Panc1 (cell line): ENCODE results near the gene DCLK2. TPM values are rescaled to one million over a fixed set of nuclear protein-coding genes. Genes with fewer than 3 reads are reported as not detected.

Experiments
- ATAC-seq: fragments of 200-7000 bp; cut with Tn5 transposase; 2 replicates; pipeline ENCODE4 v1.9.1; 2020; ENCODE audit warnings: mild to moderate bottlenecking, moderate library complexity
- BruUV-seq: library from RNA; stranded (reverse); fragments of 400-500 nt; replicated peaks from 2 replicates; lab custom pipeline; 2021; lab: Mats Ljungman, UMichigan
- CTCF ChIA-PET: fragments of 300-600 bp; sonication (Branson Sonifier 250); formaldehyde crosslinking; loops from one replicate; lab custom pipeline; 2022; ENCODE audit warnings: antibody characterized with exemption; lab: Charles Lee
- POLR2A ChIA-PET: fragments of 300-600 bp; sonication (Branson Sonifier 250); formaldehyde crosslinking; loops from one replicate; lab custom pipeline; 2022; ENCODE audit warnings: antibody characterized with exemption; lab: Charles Lee
- DNase-seq: peaks from one replicate; pipeline ENCODE4 v3.0.0-alpha.2; 2010; ENCODE audit warnings: low read depth, low spot score
- H3K27ac ChIP-seq: 2 replicates; pipeline ENCODE4 v1.5.1; 2011; ENCODE audit warnings: mild to moderate bottlenecking, low read length, inconsistent platforms
- H3K27me3 ChIP-seq: fragments of 200-500 bp; sonication (Bioruptor generic); 2 replicates; pipeline ENCODE4 v1.6.0; 2014; ENCODE audit warnings: low read length, inconsistent platforms; ENCODE audit not compliant: control insufficient read depth, insufficient read depth
- H3K36me3 ChIP-seq: fragments of 200-500 bp; sonication (Bioruptor generic); 2 replicates; pipeline ENCODE4 v1.5.1; 2014; ENCODE audit warnings: inconsistent platforms, mild to moderate bottlenecking, low read length, moderate library complexity; ENCODE audit not compliant: control insufficient read depth, insufficient read depth
- H3K4me1 ChIP-seq: 2 replicates; pipeline ENCODE4 v1.5.1; 2011; ENCODE audit warnings: inconsistent platforms, mild to moderate bottlenecking, low read length, moderate library complexity; ENCODE audit not compliant: control insufficient read depth, insufficient read depth
- H3K4me3 ChIP-seq, 2 experiments: 2 replicates each; pipeline ENCODE4 v1.5.1; 2011 to 2012; ENCODE audit warnings: low read depth in 2 of 2, low read length in 2 of 2, mild to moderate bottlenecking in 2 of 2, inconsistent platforms in 1 of 2, moderate library complexity in 1 of 2
- H3K9me3 ChIP-seq: fragments of 200-500 bp; sonication (Bioruptor generic); 2 replicates; pipeline ENCODE4 v1.5.1; 2014; ENCODE audit warnings: low read depth, mild to moderate bottlenecking, inconsistent platforms, low read length, moderate library complexity; ENCODE audit not compliant: control insufficient read depth, insufficient read depth
- POLR2AphosphoS5 ChIP-seq: IDR thresholded peaks from 2 replicates; pipeline ENCODE4 v1.6.1; 2012; ENCODE audit warnings: mild to moderate bottlenecking, low read depth, low read length, moderate library complexity
- SIN3A ChIP-seq: IDR thresholded peaks from 2 replicates; pipeline ENCODE4 v1.6.1; 2012; ENCODE audit warnings: low read depth, mild to moderate bottlenecking, low read length, moderate library complexity, borderline replicate concordance; ENCODE audit not compliant: insufficient read depth
- TCF7L2 ChIP-seq: IDR thresholded peaks from 2 replicates; pipeline ENCODE4 v1.6.1; 2011; ENCODE audit warnings: mild to moderate bottlenecking, low read depth, low read length, inconsistent platforms
- in situ Hi-C: cut with HindIII; loops from 2 replicates; pipeline ENCODE4 v1.10.0; 2016; ENCODE audit warnings: low sequenced_read_pairs, low pct_unique_long_range_greater_than_20kb
- intact Hi-C: fragments of 100-400 bp; cut with micrococcal nuclease; formaldehyde crosslinking; loops from one replicate; pipeline ENCODE4 v1.10.0; 2022; ENCODE audit not compliant: unreplicated experiment
- total RNA-seq: library from RNA; stranded (reverse); gene quantifications from one replicate; pipeline ENCODE4 v1.2.1, GENCODE V29; 2021; ENCODE audit not compliant: unreplicated experiment
- TF ChIP-seq, protein P1 (sequence below): fragments of 450-650 bp; IDR thresholded peaks from 2 replicates; pipeline ENCODE4 v1.5.1; 2017; ENCODE audit warnings: mild to moderate bottlenecking
- TF ChIP-seq, protein P2 (sequence below), 2 experiments: IDR thresholded peaks; 2 replicates each; pipeline ENCODE4 v1.6.1; 2011 to 2012; ENCODE audit warnings: low read depth in 2 of 2, control low read depth in 1 of 2, low read length in 1 of 2, mild to moderate bottlenecking in 1 of 2, moderate library complexity in 1 of 2; ENCODE audit not compliant: insufficient read depth in 1 of 2

Gene DCLK2
- total RNA-seq, 1 experiment from 2014 or later = 9.5 TPM

DNA sequence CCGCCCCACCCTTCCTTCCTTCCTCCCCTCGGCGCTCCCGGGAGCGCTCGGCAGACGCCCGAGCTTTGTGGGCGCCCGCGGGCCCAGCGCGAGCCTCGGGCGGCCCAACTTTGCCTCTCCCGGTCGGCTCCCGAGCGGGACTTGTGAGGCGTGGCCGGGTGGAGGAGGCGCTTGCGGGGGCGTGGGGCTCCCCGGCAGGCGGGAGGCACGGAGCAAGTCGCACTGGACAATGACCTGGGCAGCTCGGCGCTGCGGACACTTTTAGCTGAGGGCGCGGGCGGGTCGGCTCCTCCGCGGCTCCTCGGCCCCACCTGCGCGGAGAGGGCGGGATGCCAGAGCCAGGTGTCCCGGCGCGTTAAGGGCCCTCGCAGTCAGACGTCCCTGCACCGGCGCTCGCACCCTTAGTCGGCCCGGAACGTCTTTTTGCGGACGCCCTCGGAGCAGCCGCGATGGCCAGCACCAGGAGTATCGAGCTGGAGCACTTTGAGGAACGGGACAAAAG lies 385 bp downstream of the DCLK2 start:
- no peak for DNase-seq
- Histone ChIP-seq H3K9me3 (no peaks in the 10 kb centered on the region), H3K27me3 (no peaks in the 10 kb centered on the region), H3K4me1 (peaks cover 25% of the 10 kb centered on the region), H3K27ac (peak overlapping the region; percentile 65), H3K36me3 (no peaks in the 10 kb centered on the region), H3K4me3 (peak overlapping the region; percentile 74 to 78)
- CTCF ChIA-PET = no interaction called here
- TF ChIP-seq SIN3A = no peak
- TF ChIP-seq POLR2AphosphoS5 = no peak
- TF ChIP-seq, protein P1, sequence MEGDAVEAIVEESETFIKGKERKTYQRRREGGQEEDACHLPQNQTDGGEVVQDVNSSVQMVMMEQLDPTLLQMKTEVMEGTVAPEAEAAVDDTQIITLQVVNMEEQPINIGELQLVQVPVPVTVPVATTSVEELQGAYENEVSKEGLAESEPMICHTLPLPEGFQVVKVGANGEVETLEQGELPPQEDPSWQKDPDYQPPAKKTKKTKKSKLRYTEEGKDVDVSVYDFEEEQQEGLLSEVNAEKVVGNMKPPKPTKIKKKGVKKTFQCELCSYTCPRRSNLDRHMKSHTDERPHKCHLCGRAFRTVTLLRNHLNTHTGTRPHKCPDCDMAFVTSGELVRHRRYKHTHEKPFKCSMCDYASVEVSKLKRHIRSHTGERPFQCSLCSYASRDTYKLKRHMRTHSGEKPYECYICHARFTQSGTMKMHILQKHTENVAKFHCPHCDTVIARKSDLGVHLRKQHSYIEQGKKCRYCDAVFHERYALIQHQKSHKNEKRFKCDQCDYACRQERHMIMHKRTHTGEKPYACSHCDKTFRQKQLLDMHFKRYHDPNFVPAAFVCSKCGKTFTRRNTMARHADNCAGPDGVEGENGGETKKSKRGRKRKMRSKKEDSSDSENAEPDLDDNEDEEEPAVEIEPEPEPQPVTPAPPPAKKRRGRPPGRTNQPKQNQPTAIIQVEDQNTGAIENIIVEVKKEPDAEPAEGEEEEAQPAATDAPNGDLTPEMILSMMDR = no peak
- TF ChIP-seq, protein P2, sequence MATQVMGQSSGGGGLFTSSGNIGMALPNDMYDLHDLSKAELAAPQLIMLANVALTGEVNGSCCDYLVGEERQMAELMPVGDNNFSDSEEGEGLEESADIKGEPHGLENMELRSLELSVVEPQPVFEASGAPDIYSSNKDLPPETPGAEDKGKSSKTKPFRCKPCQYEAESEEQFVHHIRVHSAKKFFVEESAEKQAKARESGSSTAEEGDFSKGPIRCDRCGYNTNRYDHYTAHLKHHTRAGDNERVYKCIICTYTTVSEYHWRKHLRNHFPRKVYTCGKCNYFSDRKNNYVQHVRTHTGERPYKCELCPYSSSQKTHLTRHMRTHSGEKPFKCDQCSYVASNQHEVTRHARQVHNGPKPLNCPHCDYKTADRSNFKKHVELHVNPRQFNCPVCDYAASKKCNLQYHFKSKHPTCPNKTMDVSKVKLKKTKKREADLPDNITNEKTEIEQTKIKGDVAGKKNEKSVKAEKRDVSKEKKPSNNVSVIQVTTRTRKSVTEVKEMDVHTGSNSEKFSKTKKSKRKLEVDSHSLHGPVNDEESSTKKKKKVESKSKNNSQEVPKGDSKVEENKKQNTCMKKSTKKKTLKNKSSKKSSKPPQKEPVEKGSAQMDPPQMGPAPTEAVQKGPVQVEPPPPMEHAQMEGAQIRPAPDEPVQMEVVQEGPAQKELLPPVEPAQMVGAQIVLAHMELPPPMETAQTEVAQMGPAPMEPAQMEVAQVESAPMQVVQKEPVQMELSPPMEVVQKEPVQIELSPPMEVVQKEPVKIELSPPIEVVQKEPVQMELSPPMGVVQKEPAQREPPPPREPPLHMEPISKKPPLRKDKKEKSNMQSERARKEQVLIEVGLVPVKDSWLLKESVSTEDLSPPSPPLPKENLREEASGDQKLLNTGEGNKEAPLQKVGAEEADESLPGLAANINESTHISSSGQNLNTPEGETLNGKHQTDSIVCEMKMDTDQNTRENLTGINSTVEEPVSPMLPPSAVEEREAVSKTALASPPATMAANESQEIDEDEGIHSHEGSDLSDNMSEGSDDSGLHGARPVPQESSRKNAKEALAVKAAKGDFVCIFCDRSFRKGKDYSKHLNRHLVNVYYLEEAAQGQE (IDR thresholded peaks at IDR 0.05; ENCODE audit: insufficient read depth in 1 of 2, low read depth in 2 of 2, low read length in 1 of 2) = no peak
- TF ChIP-seq TCF7L2 = no peak
- BruUV-seq = no TSS peak
- intact Hi-C loops = loop anchor here (2.0 kb wide), 1 partner anchor 68 kb away; no protein-coding TSS in a partner anchor
- peak; percentile 85 for ATAC-seq
- POLR2A ChIA-PET = no interaction called here
- in situ Hi-C loops = no loop called here

DNA sequence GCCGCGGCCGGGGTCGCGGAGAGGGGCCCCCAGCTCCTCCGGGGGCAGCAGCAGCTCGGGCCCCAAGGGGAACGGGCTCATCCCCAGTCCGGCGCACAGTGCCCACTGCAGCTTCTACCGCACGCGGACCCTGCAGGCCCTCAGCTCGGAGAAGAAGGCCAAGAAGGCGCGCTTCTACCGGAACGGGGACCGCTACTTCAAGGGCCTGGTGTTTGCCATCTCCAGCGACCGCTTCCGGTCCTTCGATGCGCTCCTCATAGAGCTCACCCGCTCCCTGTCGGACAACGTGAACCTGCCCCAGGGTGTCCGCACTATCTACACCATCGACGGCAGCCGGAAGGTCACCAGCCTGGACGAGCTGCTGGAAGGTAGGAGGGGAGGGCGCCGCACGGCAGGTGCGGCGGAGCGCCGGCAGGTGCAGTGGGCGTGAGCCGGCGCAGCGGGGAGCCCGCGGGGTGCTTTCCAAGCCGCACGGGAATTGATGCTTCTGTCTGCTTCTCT lies 886 bp downstream of the DCLK2 start:
- H3K27me3 ChIP-seq = no peaks in the 10 kb centered on the region
- peaks cover 25% of the 10 kb centered on the region for H3K4me1 ChIP-seq
- in situ Hi-C loops = no loop called here
- POLR2A ChIA-PET = no interaction called here
- H3K9me3 ChIP-seq = no peaks in the 10 kb centered on the region
- intact Hi-C loops = loop anchor here (2.0 kb wide), 1 partner anchor 68 kb away; no protein-coding TSS in a partner anchor
- TF ChIP-seq POLR2AphosphoS5 = no peak
- TF ChIP-seq SIN3A = 0 out of 2 replicates have a peak, but pooled peaks have one; percentile 22
- TF ChIP-seq, protein P1 = peak; percentile 11
- CTCF ChIA-PET = no interaction called here
- no peaks in the 10 kb centered on the region for H3K36me3 ChIP-seq
- DNase-seq = no peak
- peak; percentile 52 for ATAC-seq
- BruUV-seq = no TSS peak
- peak overlapping the region; percentile 65 for H3K27ac ChIP-seq
- peak overlapping the region; percentile 74 to 78 for H3K4me3 ChIP-seq
